ENCODE measurements around the gene COPZ2.

- TF ChIP-seq CTCF (IDR thresholded peaks at IDR 0.05) (no peak), POLR2A (IDR thresholded peaks at IDR 0.05) (no peak), EP300 (IDR thresholded peaks at IDR 0.05) (no peak)
Observed at GRCh38 chr17:48045316-48046001, 7.9 kb upstream of the COPZ2 start.

All from suprapubic skin (tissue), 3 donors.